GM20000 (cell line): ENCODE measurements around the gene ZNF365.

ENCODE experiments used
- DNase-seq: peaks from one replicate; pipeline ENCODE4 v3.0.0; 2012; ENCODE audit warnings: low spot score
- TF ChIP-seq, protein P1 (sequence below): IDR thresholded peaks from 2 replicates; pipeline ENCODE4 v1.5.1; 2012; ENCODE audit warnings: mild to moderate bottlenecking, control low read depth; ENCODE audit errors: extremely low read depth, missing control alignments

ZNF365 gene

DNA sequence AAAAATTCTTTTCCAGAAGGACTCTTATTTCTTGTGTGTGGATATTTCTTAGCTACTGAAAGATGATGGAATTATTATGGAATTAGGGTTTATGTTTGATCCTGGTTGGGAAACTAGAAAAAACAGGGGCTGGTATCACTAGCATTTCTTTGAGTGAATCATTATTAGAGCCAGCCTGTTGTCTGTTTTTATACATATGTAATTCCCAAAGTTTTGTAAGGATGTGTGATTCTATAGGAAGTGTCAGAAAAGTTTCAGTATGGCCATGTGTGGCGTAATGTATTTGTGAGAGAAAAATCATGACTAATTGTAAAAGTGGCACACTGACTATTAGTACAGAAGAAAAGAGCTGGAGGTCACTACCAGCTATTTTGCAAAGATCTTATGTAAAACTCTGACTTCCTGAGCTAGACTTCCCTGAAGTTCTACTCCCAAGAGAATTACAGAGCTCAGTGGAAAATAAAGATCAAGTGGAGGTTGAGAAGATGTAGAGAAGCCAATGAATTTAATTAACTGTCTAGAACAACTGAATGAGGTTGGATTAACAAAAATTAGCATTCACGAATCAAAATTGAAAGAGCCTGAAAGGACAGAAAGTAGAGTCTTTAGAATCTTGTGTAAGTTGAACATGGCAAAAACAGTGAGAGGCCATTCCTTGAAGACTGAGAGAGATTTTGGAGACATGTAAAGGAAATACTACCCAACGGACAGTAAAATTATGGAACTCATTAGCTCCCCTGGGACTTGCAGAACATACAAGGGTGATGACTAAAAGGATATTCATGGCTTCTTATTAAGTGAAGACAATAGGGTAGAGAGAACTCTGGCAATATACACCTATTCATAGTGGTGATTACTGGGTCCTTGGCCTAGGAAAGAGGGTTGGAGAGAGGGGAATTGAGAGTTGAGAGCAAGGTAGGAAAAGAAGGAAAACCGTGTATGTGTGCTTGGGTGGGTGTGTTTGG lies 12.5 kb downstream of the ZNF365 start:
- TF ChIP-seq, protein P1, sequence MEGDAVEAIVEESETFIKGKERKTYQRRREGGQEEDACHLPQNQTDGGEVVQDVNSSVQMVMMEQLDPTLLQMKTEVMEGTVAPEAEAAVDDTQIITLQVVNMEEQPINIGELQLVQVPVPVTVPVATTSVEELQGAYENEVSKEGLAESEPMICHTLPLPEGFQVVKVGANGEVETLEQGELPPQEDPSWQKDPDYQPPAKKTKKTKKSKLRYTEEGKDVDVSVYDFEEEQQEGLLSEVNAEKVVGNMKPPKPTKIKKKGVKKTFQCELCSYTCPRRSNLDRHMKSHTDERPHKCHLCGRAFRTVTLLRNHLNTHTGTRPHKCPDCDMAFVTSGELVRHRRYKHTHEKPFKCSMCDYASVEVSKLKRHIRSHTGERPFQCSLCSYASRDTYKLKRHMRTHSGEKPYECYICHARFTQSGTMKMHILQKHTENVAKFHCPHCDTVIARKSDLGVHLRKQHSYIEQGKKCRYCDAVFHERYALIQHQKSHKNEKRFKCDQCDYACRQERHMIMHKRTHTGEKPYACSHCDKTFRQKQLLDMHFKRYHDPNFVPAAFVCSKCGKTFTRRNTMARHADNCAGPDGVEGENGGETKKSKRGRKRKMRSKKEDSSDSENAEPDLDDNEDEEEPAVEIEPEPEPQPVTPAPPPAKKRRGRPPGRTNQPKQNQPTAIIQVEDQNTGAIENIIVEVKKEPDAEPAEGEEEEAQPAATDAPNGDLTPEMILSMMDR = no peak
- no peak for DNase-seq

DNA sequence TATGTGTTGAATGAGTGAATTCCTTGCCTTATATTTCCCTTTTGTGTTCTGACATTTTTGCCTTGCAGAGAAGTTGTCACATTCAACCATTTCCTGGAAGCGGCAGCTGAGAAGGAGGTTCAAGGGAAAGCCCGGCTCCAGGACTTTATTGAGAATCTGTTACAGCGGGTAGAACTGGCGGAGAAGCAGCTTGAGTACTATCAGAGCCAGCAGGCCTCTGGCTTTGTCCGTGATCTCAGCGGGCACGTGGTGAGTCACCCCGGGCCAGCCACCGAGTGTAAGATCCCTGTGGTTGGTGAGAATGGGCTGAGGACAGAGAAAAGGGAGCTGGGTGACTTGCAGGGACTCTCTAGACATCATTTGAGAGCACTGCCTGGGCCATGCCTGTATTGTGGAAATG lies 14.2 kb downstream of the ZNF365 start:
- no peak for DNase-seq
- TF ChIP-seq, protein P1 = no peak

DNA sequence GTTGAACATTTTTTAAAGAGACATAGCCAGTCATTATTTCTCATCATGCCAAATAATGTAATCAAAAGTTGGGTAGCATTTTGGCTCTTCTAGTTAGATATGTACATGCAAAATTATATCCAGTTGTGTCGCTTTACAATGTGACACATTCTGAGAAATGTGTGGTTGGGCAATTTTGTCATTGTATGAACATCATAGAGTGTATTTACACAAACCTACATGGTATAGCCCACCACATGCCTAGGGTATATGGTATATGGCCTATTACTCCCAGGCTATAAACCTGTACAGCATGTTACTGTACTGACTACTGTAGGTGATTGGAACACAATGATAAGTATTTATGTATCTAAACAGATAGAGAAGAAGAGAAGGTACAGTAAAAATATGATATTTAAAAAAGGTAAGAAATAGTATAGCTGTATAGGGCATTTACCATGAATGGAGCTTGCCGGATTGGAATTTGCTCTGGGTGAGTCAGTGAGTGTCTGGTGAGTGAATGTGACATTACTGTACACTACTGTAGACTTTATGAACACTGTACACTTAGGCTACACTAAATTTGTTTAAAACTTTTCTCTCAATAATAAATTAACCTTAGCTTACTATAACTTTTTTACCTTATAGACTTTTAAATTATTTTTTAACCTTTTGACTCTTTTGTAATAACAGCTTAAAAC lies 16.5 kb downstream of the ZNF365 start:
- DNase-seq = no peak
- TF ChIP-seq, protein P1 = no peak

DNA sequence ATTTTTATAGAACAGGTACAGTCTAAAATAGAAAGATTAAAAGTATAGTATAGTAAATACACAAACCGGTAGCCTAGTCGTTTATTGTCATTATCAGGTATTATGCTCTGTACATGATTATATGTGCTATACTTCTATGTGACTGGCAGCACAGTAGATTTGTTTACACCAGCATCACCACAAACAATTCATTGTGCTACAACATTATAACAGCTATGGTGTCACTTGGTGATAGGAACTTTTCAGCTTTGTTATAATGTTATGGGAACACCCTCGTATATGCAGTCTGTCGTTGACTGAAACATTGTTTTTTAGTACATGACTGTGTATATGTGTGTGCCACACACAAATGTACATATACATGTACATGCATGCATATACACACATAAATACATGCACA lies 19.1 kb downstream of the ZNF365 start:
- DNase-seq = no peak
- TF ChIP-seq, protein P1 = no peak

DNA sequence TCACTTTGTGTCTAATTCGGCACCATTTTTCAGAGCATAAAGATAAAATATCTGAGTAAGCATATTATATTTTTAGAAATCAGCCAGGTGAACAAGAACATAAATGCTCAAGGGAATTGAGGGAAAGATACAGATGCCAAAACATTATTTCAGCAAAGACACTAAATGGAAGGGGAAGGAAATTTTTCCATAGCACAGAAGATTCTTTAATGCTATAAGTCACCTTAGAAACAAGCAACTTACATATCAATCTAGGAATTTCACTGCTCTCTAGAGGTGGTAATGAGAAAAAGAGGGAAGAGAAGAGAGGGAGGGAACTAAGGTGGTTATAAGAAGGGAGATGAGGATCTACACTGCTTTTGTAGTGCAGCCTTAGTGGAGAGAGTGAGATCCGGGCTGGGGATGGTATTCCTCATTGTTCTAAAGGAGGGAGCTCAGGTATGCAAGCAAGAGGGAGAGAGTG lies 20.4 kb downstream of the ZNF365 start:
- TF ChIP-seq, protein P1 = no peak
- DNase-seq = no peak

DNA sequence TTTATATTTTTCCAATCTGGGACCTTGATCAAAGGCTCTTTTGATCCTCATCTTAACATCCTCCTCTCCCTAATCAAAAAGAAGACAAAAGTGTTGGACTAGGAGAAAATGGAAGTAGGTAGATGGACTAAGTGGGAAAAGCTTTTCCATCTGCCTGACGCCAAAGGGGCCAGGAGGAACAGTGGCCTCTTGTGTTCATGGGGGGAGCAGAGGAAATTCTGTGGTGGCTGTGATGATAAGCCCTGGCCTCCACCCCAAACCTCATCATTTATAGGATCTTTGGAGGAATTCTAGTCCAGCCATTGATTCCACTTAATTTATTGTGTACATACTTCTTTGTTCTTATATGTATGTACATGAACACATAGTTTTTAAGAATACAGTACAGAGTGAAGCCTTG lies 21.7 kb downstream of the ZNF365 start:
- DNase-seq = no peak
- TF ChIP-seq, protein P1 = no peak

DNA sequence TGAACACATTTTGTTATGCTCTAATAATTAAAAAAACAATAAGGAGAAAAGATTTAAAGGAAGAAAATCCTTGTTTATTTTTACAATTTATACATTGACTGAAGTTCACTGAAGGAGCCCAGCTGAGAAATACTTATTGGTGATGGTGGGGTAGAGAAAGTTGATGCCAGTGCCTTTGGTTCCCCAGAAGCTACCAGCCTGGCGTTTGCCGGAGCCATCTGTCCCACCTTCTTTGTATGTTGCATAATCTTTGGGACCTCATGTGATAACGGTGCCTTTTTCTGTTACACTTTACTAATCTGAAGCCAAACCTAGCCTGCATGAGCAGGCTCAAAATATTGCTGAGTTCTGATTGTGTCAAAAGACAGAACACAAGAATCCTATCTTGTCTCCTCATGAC lies 22.7 kb downstream of the ZNF365 start:
- DNase-seq = no peak
- TF ChIP-seq, protein P1 = no peak
